PC-9 (cell line): ENCODE data around the gene MYO1G. TPM values are rescaled to one million over a fixed set of nuclear protein-coding genes. Genes with fewer than 3 reads are reported as not detected.
A peak's percentile ranks its signal among the peaks of the same experiment; 100 is the strongest.

Experiments used
- BruUV-seq: library from RNA; stranded (reverse); fragments of 400-500 nt; replicated peaks from 2 replicates; lab custom pipeline; 2021; lab: Mats Ljungman, UMichigan
- CTCF ChIA-PET: fragments of 300-600 bp; sonication (Branson Sonifier 250); formaldehyde crosslinking; loops from one replicate; lab custom pipeline; 2022; ENCODE audit warnings: antibody characterized with exemption; lab: Charles Lee
- POLR2A ChIA-PET: fragments of 300-600 bp; sonication (Branson Sonifier 250); formaldehyde crosslinking; loops from one replicate; lab custom pipeline; 2022; ENCODE audit warnings: antibody characterized with exemption; ENCODE audit not compliant: unreplicated experiment; lab: Charles Lee
- DNase-seq, 2 experiments: peaks; one replicate each; pipeline versions ENCODE4 v3.0.0 to v3.0.0-alpha.2; 2015 to 2022; ENCODE audit warnings: mixed read lengths in 1 of 2
- H2AFZ ChIP-seq: fragments of 200-600 bp; sonication (generic); 2 replicates; pipeline ENCODE4 v1.8.1; 2017; ENCODE audit warnings: antibody characterized with exemption
- H3F3A ChIP-seq: fragments of 200-600 bp; sonication (generic); 2 replicates; pipeline ENCODE4 v1.8.1; 2017; ENCODE audit warnings: antibody characterized with exemption, mild to moderate bottlenecking, low read depth; ENCODE audit not compliant: insufficient read depth
- H3K27ac ChIP-seq: fragments of 200-600 bp; sonication (generic); 2 replicates; pipeline ENCODE4 v1.6.1; 2016; ENCODE audit warnings: mixed run types
- H3K27me3 ChIP-seq: fragments of 200-600 bp; sonication (generic); 2 replicates; pipeline ENCODE4 v1.6.1; 2016; ENCODE audit warnings: low read depth, mixed run types; ENCODE audit not compliant: insufficient read depth
- H3K36me3 ChIP-seq: fragments of 200-600 bp; sonication (generic); 2 replicates; pipeline ENCODE4 v1.6.1; 2016; ENCODE audit warnings: low read depth, mixed run types
- H3K4me1 ChIP-seq: fragments of 200-600 bp; sonication (generic); replicated peaks from 2 replicates; pipeline ENCODE4 v1.6.1; 2016; ENCODE audit warnings: mixed run types; ENCODE audit not compliant: insufficient read depth
- H3K4me2 ChIP-seq: fragments of 200-600 bp; sonication (generic); 2 replicates; pipeline ENCODE4 v1.6.1; 2017; ENCODE audit warnings: mixed run types
- H3K4me3 ChIP-seq: fragments of 200-600 bp; sonication (generic); 2 replicates; pipeline ENCODE4 v1.6.1; 2016; ENCODE audit warnings: mixed run types
- H3K79me2 ChIP-seq: fragments of 200-600 bp; sonication (generic); 2 replicates; pipeline ENCODE4 v1.6.1; 2017; ENCODE audit warnings: low read depth, mixed run types
- H3K9me2 ChIP-seq: fragments of 200-600 bp; sonication (generic); 2 replicates; pipeline ENCODE4 v1.8.1; 2017; ENCODE audit warnings: mild to moderate bottlenecking; ENCODE audit not compliant: insufficient read depth
- H3K9me3 ChIP-seq: fragments of 200-600 bp; sonication (generic); 2 replicates; pipeline ENCODE4 v1.8.1; 2016; ENCODE audit warnings: low read depth; ENCODE audit not compliant: insufficient read depth
- H4K20me1 ChIP-seq: fragments of 200-600 bp; sonication (generic); 2 replicates; pipeline ENCODE4 v1.8.1; 2017; ENCODE audit not compliant: insufficient read depth
- CTCF ChIP-seq: fragments of 200-600 bp; sonication (generic); conservative IDR thresholded peaks from 2 replicates; pipeline ENCODE4 v1.6.1; 2017; ENCODE audit warnings: mixed run types, antibody characterized with exemption, mild to moderate bottlenecking, moderate library complexity
- EZH2 ChIP-seq: fragments of 200-600 bp; sonication (generic); IDR thresholded peaks from 2 replicates; pipeline ENCODE4 v1.8.0; 2017; ENCODE audit warnings: antibody characterized with exemption, low read depth
- intact Hi-C: fragments of 100-400 bp; cut with micrococcal nuclease; formaldehyde crosslinking; loops from one replicate; pipeline ENCODE4 v1.10.0; 2022; ENCODE audit not compliant: unreplicated experiment
- total RNA-seq: library from RNA; stranded (reverse); gene quantifications from 2 replicates; pipeline ENCODE4 v1.2.3, GENCODE V29; 2021

The MYO1G gene
- total RNA-seq, 1 experiment from 2014 or later, result 0.24 TPM

- TF ChIP-seq CTCF, result no peak
- no peak for TF ChIP-seq EZH2
- H3K4me3 ChIP-seq, result peak overlapping the region; percentile 98
Measured at GRCh38 chr7:44998153-44998871, 19.5 kb upstream of the MYO1G start.

GRCh38 chr7:44995555-44996493 is 17.0 kb upstream of the MYO1G start:
- POLR2A ChIA-PET, result interaction anchor here (0.6 kb wide), 2 partner anchors 135 to 148 kb away, joined by 3 read pairs; partner anchors contain the start of gene H2AZ2
- Histone ChIP-seq H3K9me3 (no peaks in the 10 kb centered on the region), H3K4me3 (no peak overlapping the region), H3K27me3 (no peaks in the 10 kb centered on the region), H3K36me3 (no peaks in the 10 kb centered on the region), H3K27ac (no peak overlapping the region), H3K9me2 (no peaks in the 10 kb centered on the region), H4K20me1 (no peaks in the 10 kb centered on the region), H3K4me2 (peak overlapping the region; percentile 0; the same call in 1 of the 2 replicates), H3K79me2 (peaks cover 5% of the 10 kb centered on the region), H3K4me1 (peaks cover 24% of the 10 kb centered on the region), H3F3A (peaks cover 16% of the 10 kb centered on the region), H2AFZ (no peak overlapping the region)
- no peak for DNase-seq
- TF ChIP-seq EZH2, result no peak
- no peak for TF ChIP-seq CTCF
- no TSS peak for BruUV-seq
- intact Hi-C loops, result no loop called here
- CTCF ChIA-PET, result no interaction called here

More at GRCh38 chr7:44998153-44998871, 19.5 kb upstream of the MYO1G start:
- peak overlapping the region; percentile 85 for H3K4me2 ChIP-seq
- H3K4me1 ChIP-seq, result peaks cover 37% of the 10 kb centered on the region
- POLR2A ChIA-PET, result interaction anchor here (0.5 to 0.6 kb wide), 3 partner anchors 8 to 150 kb away, joined by 3 to 5 read pairs (median 4); partner anchors contain the start of gene H2AZ2
- peak in 1 of 2 experiments; percentile 31 for DNase-seq
- no peaks in the 10 kb centered on the region for H3K9me2 ChIP-seq
- H3K9me3 ChIP-seq, result no peaks in the 10 kb centered on the region
- peak overlapping the region; percentile 99 for H2AFZ ChIP-seq
- H3K27me3 ChIP-seq, result no peaks in the 10 kb centered on the region
- peak overlapping the region; percentile 66; the same call in 1 of the 2 replicates for H3K27ac ChIP-seq
- H3F3A ChIP-seq, result peaks cover 29% of the 10 kb centered on the region
- no TSS peak for BruUV-seq
- no peaks in the 10 kb centered on the region; the same call in 1 of the 2 replicates for H4K20me1 ChIP-seq
- H3K36me3 ChIP-seq, result no peaks in the 10 kb centered on the region
- peaks cover 30% of the 10 kb centered on the region for H3K79me2 ChIP-seq
- CTCF ChIA-PET, result interaction anchor here (2.4 kb wide), 1 partner anchor 25 kb away, joined by 13 read pairs; no protein-coding TSS in a partner anchor
- intact Hi-C loops, result loop anchor here (2.0 kb wide), 1 partner anchor 112 kb away; the partner anchor contains the start of gene TBRG4
